Fibroblast of villous mesenchyme (primary cell): Measurements from ENCODE around the gene ERLEC1. TPM values are rescaled to one million over a fixed set of nuclear protein-coding genes. Genes with fewer than 3 reads are reported as not detected.
A peak's percentile ranks its signal among the peaks of the same experiment; 100 is the strongest.

ENCODE experiments used
- DNase-seq: peaks from one replicate; pipeline ENCODE4 v3.0.0-alpha.2; 2010; ENCODE audit warnings: low read depth
- H3K4me3 ChIP-seq: 2 replicates; pipeline ENCODE4 v1.5.1; 2011; ENCODE audit warnings: low read depth, mild to moderate bottlenecking, low read length
- total RNA-seq: library from RNA; depleted of rRNA; stranded (reverse); fragments of >200 nt; gene quantifications from 2 replicates; pipeline ENCODE4 v1.2.3, GENCODE V29; 2012
- TF ChIP-seq, protein P1 (sequence below): IDR thresholded peaks from 2 replicates; pipeline ENCODE4 v1.5.1; 2012; ENCODE audit warnings: low read depth, mild to moderate bottlenecking, low read length; ENCODE audit not compliant: insufficient read depth

ERLEC1 gene
- 125 and 145 TPM in 2 replicates for total RNA-seq

GRCh38 chr2:53786705-53787613 lies at the start of gene ERLEC1, which contains the start of gene ASB3:
Gene ERLEC1 (plus strand): TSS chr2:53787044. CDS start chr2:53787211, 167 bp downstream.
Gene ASB3 (minus strand): TSS chr2:53786953. CDS start chr2:53765572, 21,381 bp downstream.
- peak; percentile 91 for DNase-seq
- H3K4me3 ChIP-seq: peak within 1 kb of the TSS; percentile 99
- TF ChIP-seq, protein P1, sequence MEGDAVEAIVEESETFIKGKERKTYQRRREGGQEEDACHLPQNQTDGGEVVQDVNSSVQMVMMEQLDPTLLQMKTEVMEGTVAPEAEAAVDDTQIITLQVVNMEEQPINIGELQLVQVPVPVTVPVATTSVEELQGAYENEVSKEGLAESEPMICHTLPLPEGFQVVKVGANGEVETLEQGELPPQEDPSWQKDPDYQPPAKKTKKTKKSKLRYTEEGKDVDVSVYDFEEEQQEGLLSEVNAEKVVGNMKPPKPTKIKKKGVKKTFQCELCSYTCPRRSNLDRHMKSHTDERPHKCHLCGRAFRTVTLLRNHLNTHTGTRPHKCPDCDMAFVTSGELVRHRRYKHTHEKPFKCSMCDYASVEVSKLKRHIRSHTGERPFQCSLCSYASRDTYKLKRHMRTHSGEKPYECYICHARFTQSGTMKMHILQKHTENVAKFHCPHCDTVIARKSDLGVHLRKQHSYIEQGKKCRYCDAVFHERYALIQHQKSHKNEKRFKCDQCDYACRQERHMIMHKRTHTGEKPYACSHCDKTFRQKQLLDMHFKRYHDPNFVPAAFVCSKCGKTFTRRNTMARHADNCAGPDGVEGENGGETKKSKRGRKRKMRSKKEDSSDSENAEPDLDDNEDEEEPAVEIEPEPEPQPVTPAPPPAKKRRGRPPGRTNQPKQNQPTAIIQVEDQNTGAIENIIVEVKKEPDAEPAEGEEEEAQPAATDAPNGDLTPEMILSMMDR: no peak

DNA sequence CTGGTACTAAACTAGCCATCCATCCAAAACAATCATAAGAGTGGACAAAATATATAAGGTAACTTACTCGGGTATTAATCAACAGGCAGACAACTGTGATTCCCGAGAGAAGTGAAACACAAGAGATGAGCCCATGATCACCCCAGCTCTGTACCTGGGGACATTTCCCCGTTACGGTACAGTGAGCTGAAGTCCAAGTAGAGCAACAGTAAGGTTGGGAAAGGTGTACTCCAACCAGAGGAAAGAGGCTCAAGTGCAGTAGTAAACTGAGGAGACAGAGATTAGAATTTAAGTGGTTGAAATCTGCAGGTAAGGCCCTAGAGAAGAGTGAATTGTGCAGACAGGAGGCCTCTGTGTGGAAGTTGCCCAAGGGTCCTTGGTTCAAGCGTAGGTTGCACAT lies 49.8 kb upstream of the ERLEC1 start:
- no peak overlapping the region for H3K4me3 ChIP-seq
- TF ChIP-seq, protein P1: no peak
- DNase-seq: no peak

- H3K4me3 ChIP-seq: no peak overlapping the region
- TF ChIP-seq, protein P1: no peak
- DNase-seq: no peak
These were observed 47.8 kb upstream of the ERLEC1 start for GRCh38 chr2:53739032-53739431.

GRCh38 chr2:53740170-53740569 lies 46.7 kb upstream of the ERLEC1 start:
- TF ChIP-seq, protein P1: peak; percentile 43
- DNase-seq: peak; percentile 44
- H3K4me3 ChIP-seq: no peak overlapping the region

- no peak for DNase-seq
- TF ChIP-seq, protein P1: no peak
- no peak overlapping the region for H3K4me3 ChIP-seq
These were observed 42.3 kb upstream of the ERLEC1 start for GRCh38 chr2:53744395-53745065.

DNA sequence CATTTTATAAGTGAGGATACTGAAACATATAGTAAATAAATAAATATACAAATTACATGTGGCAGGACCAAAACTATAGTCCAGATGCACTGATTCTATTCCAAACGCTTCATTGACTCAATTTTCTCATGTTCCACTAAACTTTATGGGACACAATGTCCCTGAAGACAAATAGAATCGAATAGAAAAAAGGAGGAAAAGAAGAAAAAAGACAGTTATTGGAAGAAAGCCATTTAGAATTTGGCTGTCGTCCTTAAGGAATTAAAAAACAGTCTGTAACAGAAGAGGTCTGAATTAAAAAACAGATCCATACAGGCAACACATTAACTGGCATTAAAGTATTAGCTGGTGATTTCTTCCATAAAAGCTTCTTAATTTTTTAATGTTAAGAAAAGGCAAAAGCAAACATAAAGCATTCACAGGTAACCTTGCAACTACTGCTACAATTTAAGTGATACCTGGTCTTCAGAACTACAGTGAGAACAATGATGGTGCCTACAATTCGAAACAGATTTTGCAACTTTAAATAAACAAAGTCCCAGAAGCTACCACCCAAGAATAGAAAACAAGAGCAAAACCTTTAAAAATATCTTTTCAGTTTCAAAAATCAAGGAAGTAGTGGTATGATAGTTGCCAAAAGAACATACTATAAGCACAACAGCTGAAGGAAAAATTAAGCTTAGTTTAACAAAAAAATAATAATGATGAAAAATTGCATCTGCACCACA lies 36.6 kb upstream of the ERLEC1 start:
- H3K4me3 ChIP-seq: no peak overlapping the region
- DNase-seq: no peak
- TF ChIP-seq, protein P1: no peak
